HG03457 (cell line): ENCODE measurements around the gene TAPT1.
"Not testable (repeated sequence)": the region's sequence is repeated elsewhere in the genome, so short reads cannot be mapped to it uniquely, and the experiment has no call there.

Experiments
- ATAC-seq: cut with Tn5 transposase; IDR thresholded peaks from one replicate; pipeline ENCODE4 v1.9.1; 2021; ENCODE audit warnings: moderate number of reproducible peaks; ENCODE audit not compliant: unreplicated experiment

The TAPT1 gene

GRCh38 chr4:16186986-16187385 is 39.3 kb downstream of the TAPT1 start:
- no peak for ATAC-seq

DNA sequence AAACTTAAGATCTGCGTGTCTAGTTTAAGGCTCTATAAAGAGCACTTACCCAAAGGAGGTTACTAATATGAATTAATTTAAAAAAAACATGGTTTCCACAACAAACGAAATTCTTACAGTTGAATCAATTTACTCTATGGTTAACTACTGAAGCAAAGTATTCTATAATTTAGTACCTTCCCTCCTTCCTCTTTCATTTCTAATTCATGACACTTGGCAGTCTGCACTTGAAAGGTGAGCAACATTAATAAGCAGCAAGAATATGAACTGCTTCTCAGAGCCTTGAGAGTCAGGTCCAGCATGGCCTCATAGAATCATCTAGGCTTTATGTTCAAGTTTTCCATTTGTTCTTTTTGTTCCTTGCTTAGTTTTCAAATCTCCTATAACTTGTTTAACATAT is 42.7 kb downstream of the TAPT1 start:
- no peak for ATAC-seq

DNA sequence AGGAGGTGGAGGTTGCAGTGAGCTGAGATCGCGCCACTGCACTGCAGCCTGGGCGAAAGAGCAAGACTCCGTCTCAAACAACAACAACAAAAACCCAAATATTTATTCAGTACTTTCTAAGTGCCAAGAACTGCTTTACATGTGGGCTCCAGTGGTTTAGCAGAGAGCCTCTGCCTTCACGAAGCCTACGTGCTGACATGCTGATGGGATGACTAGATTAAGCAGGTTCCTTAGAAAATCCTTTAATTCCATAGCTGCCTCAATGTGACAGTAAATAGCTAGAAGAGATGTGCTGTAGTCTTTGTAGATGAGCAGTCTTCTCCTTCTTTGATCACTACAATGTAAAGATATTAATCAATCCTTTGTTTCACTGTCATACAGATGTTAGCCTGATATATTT is 49.6 kb downstream of the TAPT1 start:
- ATAC-seq, result no peak

- ATAC-seq, result no peak
Measured at GRCh38 chr4:16171831-16172230, 54.4 kb downstream of the TAPT1 start.

DNA sequence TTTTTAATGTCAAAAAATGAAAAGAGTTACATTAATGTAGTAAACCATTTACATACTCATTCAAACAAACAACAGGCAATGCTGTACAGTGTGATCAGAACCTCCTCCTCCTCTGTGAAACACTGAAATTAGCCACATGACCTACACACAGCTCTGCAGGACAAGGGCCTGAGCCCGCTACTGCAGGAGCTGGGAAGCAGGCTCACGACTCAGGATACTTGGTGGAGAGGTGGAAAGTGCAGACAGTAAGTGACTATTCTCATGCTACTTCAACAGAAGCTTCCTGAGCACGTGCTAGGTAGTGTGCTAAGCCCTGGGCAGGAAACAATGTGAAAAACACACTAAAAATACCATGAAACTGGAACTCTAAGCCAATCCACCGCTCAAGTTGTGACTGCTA is 56.8 kb downstream of the TAPT1 start:
- ATAC-seq, result no peak

- ATAC-seq, result no peak
Measured at GRCh38 chr4:16168710-16169388, 57.4 kb downstream of the TAPT1 start.

DNA sequence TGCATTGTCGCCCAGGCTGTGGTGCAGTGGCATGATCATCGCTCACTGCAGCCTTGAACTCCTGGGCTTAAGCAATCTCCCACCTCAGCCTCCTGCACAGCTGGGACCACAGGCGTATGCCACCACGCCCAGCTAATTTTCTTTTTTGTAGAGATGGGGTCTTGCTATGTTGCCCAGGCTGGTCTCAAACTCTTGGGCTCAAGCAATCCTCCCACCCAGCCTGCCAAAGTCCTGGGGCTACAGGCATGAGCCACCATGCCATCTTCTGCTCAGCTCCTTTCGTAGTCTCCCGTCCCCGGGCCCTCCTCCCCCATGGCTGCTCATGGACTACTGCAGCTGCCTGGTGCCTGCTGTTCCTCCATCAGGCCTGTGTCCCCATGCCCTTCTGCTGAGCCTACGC is 58.1 kb downstream of the TAPT1 start:
- no peak for ATAC-seq

DNA sequence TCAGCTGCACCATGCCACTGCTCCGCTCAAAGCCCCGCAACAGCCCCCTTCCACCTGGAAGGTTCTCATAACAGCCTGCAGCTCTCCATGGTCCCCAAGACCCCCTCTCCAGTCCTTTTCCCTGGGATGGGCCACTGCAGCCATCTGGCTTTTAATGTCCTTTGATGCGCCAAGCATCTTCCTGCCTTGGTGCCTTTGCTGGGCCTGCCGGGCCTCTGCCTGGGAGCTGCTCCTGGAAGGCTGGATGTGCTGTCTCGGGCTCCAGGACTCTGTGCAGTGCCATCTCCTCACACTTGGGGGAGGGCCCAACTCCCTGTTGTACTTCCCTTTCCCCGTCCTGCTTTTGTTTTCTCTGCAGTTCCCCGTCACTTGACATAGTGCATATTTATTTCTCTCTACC is 60.3 kb downstream of the TAPT1 start:
- ATAC-seq, result no peak

DNA sequence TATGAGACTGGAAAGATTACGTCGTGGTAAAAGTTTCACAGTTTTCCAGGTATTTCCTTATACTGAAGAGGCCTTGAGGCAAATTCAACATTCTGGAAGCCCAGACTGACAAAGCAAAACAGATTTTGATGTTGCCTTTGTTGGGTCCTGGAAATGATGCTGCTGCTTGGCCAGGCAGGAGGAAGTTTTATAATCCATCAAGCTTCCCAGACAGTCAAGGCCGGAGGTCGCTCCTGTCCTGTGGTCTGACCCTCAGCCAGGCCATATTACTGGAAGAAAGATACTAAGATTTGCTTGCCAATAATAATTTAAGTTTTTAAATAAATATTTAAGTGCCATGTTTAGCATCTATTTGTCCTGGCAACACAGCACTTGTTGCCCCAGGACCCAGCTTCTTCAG is 63.4 kb downstream of the TAPT1 start:
- ATAC-seq, result no peak

GRCh38 chr4:16161851-16162408 is 64.3 kb downstream of the TAPT1 start:
- ATAC-seq, result no peak

DNA sequence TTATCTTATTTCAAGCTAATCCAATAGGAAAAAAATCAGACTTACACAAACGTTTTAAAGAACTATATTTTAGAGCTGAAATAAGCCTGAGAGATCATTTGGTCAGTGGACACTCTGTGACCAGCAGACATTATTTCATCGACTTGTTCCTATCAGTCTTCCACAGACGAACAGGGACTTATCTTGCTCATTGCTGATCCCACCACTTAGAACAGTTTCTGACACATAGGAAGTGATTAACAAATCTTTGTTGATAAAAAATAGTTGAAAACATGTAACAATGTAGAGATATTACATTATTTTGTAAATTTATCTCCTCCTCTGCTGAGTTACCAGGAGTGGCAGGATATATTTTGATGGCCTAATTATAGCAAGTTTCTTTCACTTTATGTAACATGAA is 65.8 kb downstream of the TAPT1 start:
- no peak for ATAC-seq

GRCh38 chr4:16159286-16159685 is 67.0 kb downstream of the TAPT1 start:
- no peak for ATAC-seq

DNA sequence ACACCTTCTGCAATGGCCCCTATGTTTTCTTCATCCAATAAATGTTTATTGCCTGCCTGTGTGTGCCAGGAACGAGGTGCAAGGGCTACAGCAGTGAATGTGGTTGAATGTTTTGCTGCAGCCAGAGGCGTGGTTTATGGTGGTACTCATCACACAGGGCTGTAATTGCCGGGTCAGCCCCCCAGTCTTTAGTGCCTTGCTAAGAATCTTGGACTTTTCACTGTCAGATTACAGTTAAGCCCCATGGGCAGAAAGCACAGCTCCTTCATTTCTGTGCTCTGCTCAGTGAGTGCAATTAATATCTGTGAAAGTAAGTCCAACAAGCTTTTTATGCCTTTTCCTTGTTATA is 67.8 kb downstream of the TAPT1 start:
- ATAC-seq, result no peak

GRCh38 chr4:16157609-16158503 is 68.4 kb downstream of the TAPT1 start:
- no peak for ATAC-seq

DNA sequence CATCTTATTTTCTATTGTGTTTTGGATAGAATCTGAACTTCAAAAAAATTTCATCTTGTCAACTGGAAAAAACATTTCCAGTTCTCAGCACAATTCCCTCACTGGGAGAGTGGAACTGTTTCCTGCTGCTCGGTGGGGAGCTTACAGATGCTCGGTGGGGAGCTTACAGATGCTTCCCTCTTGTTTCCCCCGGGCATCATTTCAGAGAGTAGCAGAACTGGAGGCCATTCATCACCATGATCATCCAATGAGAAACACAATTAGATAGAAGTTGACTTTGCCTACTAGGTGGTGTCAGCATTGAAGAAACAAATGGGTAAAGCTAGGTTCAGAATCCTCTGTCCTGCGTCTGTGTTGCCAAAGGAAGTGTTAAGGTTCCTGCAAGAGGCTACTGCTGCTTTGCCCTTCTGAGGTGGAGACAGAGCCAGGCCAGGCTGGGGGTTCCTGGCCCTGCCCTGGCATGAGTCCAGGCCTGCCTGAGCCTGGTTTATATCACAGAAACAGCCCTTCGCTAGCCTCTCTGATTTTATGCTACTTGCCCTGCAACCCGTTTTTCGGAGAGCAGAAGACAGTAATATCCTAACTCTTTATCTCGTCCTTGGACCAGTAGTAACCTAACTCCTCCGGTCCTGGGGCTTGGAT is 70.6 kb downstream of the TAPT1 start:
- no peak for ATAC-seq

DNA sequence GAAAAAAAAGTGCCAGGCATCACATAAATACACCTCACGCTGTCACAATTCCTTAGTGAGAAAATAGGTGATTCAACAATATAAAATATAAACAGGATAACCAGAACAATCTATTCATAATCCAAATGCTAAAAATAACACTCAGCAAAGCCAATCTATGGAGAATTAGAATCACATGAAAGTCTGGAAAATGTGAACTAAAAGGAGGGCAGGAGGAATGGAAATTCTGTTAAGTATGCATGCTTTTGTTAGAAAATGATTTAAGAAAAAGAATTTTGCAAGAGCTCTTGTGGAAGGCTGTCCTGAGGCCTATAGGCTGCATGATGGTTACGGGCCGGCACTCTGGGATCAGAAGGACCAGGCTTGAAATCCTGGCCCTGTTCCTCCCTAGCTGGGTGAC is 71.8 kb downstream of the TAPT1 start:
- ATAC-seq, result no peak

DNA sequence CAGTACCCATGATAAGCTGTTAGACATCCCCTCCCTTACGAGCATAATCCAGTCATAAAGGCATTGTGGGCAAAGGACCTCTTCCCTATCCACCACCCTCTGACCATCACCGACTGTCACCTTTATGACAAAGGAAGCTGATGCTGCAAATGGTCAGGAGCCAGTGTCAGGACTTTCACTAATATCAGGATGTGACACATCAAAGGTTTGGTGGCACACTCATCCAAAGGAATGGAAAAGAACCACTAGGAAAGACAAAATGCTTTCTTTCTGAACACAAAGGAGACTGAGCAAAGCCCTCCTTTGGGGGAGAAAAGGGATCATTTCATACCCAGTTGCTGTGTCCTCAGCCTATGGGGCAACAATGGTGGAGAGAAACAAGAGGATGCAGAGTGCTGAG is 75.6 kb downstream of the TAPT1 start:
- no peak for ATAC-seq

- not testable (repeated sequence) for ATAC-seq
Measured at GRCh38 chr4:16144913-16145312, 81.4 kb downstream of the TAPT1 start.

DNA sequence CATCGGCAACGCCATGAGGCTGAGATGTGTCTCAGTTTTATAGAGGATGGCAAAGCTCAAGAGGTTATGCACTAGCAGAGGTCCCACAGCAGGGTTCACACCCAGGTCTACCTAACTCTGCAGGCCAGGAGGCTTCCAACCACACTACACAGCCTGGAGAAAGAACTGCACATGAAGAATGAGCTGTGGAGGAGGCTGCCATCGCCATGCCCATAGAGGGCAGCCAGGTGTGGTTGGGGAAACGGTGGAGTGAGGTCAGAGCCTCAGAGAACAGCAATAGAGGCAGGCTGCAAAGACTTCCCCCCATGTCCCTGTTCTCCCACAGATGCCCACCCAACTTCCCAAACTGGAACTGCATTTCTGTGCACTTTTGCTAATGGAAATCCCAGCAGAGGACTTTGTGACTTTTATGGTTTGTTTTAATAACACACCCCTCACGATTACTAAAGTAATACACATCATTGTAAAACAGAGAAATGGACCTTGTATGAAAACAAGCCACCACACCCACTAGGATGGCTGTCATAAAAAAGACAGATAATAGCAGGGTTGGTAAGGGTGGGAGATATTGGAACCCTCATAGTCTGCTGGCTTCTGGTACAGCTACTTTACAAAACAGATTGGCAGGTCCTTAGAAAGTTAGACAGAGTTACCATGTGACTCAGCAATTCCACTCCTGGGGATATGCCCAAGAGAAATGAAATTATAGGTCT is 83.5 kb downstream of the TAPT1 start:
- no peak for ATAC-seq

- ATAC-seq, result no peak
Measured at GRCh38 chr4:16140879-16141249, 85.4 kb downstream of the TAPT1 start.

- ATAC-seq, result no peak
Measured at GRCh38 chr4:16140231-16140878, 85.9 kb downstream of the TAPT1 start.
